GM12801 (cell line): ENCODE results near the gene ENOX1.

Experiments used
- TF ChIP-seq, protein P1 (sequence below): IDR thresholded peaks from one replicate; pipeline ENCODE4 v1.5.1; 2011; ENCODE audit warnings: control low read depth; ENCODE audit not compliant: insufficient read length; ENCODE audit errors: extremely low read depth

The ENOX1 gene

DNA sequence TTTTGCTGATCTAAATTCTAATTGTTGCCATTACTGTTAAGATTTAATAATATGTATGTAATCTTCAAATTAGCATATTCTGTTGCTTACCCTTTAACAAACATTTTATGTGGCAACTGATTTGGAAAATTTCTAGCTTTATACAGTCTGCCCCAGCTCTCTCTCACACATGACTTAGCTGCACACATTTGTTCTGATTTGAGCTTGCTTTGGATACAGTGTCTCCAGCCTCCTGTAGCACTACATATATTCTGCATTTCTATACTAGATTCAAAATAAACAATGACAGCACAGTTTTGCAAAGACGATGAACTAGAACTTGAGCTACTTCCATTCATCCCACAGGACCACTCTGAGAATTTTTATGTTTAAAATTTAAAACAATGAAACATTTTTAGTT is 508.6 kb downstream of the ENOX1 start:
- TF ChIP-seq, protein P1, sequence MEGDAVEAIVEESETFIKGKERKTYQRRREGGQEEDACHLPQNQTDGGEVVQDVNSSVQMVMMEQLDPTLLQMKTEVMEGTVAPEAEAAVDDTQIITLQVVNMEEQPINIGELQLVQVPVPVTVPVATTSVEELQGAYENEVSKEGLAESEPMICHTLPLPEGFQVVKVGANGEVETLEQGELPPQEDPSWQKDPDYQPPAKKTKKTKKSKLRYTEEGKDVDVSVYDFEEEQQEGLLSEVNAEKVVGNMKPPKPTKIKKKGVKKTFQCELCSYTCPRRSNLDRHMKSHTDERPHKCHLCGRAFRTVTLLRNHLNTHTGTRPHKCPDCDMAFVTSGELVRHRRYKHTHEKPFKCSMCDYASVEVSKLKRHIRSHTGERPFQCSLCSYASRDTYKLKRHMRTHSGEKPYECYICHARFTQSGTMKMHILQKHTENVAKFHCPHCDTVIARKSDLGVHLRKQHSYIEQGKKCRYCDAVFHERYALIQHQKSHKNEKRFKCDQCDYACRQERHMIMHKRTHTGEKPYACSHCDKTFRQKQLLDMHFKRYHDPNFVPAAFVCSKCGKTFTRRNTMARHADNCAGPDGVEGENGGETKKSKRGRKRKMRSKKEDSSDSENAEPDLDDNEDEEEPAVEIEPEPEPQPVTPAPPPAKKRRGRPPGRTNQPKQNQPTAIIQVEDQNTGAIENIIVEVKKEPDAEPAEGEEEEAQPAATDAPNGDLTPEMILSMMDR, result no peak

DNA sequence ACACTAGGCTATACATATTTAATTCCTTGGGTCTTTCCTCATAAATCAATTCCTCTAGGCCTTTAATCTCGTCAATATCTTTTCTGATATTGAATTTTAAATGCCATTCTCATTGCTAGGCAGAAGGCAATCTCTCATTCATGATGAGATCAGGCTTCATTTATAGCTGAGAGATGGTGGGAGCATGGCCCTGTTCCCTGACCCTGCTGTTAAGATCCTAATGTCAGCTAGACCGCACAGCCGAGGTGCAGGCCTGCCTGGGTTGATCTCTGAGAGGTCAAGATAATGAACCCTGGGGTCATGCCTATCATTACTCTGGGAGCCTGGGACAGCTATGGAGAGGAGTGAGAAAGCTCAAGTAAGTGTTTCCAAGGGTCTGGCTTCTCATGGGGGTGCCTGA is 509.6 kb downstream of the ENOX1 start:
- TF ChIP-seq, protein P1, result no peak

DNA sequence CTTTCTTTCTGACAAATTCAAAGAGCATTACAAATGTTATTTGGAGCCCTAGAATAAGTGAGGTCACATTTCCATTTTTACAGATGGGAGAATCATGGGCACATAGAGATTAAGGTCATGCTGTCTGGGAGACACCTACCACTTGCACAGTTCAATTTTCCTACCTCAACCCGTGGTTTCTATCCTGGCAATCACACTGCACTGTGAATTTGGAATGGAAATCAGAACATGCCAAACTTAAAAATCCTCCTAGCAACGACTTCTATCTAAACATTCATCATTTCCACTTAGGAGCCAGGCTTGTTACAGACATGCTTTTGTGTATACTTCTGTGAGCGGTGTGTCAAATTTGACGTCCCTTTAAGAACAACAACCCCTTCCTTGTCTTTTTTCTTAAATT is 511.9 kb downstream of the ENOX1 start:
- TF ChIP-seq, protein P1, result no peak

DNA sequence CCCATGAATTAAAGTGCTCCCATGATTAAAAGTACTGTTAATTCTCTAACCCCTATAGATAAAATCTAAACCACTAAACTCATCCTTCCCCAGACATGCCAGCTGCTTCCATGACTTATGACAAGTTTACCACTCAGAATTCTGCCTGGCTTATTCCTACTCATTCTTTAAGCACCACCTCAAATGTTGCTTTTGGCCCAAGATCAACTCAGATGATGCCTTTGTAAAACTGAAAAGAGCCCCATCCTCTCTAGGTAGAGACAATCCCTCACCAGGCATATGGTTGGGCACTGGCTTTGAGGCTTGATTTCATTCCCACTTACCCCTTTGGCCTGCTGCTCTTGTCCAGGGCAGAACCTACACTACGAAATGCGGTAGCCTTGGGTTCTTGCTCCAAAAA is 513.4 kb downstream of the ENOX1 start:
- TF ChIP-seq, protein P1, result no peak

DNA sequence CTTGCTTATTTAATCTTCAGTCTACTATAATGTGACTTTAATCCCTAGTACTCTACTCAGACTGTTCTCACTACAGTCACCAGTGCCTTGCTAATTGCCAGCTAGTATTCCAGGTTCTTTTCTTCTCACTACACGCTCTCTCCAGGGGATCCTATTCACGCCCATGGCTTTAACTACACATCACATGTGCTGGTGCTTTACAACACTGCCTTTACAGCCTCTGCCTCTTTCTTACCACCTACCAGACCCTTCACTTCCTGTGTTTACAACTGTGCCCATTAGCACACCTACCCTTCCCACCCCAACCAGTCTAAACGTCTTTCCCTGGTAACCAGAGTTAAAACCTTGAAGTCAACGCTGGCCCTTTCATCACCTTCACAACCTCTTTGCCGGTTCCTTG is 513.9 kb downstream of the ENOX1 start:
- TF ChIP-seq, protein P1, result no peak

DNA sequence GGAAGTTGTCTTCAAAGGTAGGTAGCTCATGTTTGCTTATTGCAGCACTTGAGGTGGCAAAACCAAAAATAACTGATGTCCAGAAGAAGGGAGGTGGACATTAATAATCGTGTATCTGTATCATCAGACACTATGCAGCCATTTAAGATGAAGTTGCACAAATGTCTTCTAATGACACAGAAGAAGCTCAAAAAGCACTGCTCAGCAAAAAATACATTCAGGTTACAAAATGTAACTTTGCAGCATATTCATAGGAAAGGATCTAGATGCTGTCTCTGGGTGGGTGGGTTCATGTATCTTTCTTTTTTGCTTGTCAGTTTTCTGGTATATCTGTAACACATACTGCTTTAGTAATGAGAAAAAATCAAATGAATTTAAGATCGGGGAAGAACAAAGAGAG is 515.6 kb downstream of the ENOX1 start:
- TF ChIP-seq, protein P1, result no peak

DNA sequence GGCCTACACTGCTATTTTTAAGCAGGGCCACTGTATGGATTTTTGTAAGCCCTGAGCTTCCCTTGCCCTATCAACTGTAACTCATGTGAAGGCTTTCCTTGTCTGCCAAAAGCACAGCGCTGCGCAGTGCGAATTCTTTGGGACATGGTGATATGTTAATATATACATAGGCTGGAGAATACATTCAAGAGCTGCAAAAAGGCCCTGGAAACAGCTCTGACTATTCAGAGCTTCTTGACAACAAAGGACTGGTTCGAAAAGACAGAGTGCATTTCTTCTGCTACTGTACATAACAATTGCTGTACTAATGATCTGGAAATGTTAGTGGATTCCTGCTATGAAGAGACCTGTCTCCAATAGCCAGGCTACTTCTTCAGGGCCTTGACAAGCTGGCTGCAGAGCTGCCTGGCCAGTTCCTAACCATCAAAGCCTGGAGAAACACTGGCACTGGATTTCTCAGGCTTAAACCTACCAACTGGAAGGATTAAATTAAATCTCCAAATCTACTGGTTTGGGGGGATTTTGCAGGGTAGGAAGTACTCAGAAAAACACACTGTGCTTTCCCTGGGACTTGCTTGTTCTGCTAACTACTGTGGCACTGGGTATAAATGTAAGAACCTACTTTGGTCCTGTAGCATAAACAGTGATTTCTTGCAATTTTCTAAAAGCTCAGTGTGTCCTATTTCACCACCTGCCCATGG is 516.5 kb downstream of the ENOX1 start:
- TF ChIP-seq, protein P1, result no peak
